OCI-LY1 (cell line): ENCODE data around the gene HTR5A.

ENCODE experiments used
- H2AFZ ChIP-seq: fragments of 200-600 bp; sonication (generic), shearing (Covaris generic); 2 replicates; pipeline ENCODE4 v1.6.0; 2014; ENCODE audit warnings: antibody characterized with exemption, mild to moderate bottlenecking, low read length
- H3F3A ChIP-seq: fragments of 200-600 bp; sonication (generic), shearing (Covaris generic); 2 replicates; pipeline ENCODE4 v1.6.0; 2014; ENCODE audit warnings: mild to moderate bottlenecking, antibody characterized with exemption, low read length, moderate library complexity; ENCODE audit not compliant: insufficient read depth
- H3K27ac ChIP-seq: fragments of 200-600 bp; sonication (generic); 2 replicates; pipeline ENCODE4 v1.5.1; 2014; ENCODE audit warnings: low read length, mixed run types, mild to moderate bottlenecking, low read depth; ENCODE audit not compliant: poor library complexity, severe bottlenecking
- H3K27me3 ChIP-seq: fragments of 200-600 bp; sonication (generic); 2 replicates; pipeline ENCODE4 v1.6.0; 2014; ENCODE audit warnings: antibody characterized with exemption, mild to moderate bottlenecking, low read length, moderate library complexity; ENCODE audit not compliant: insufficient read depth
- H3K36me3 ChIP-seq: fragments of 200-600 bp; sonication (generic); 2 replicates; pipeline ENCODE4 v1.6.1; 2014; ENCODE audit warnings: mild to moderate bottlenecking, antibody characterized with exemption, low read length, moderate library complexity, mixed read lengths; ENCODE audit not compliant: insufficient read depth
- H3K4me1 ChIP-seq: fragments of 200-600 bp; sonication (generic); 2 replicates; pipeline ENCODE4 v1.5.1; 2014; ENCODE audit warnings: mild to moderate bottlenecking, low read length, moderate library complexity; ENCODE audit not compliant: insufficient read depth, severe bottlenecking
- H3K4me2 ChIP-seq: fragments of 200-600 bp; sonication (generic), shearing (Covaris generic); 2 replicates; pipeline ENCODE4 v1.6.1; 2014; ENCODE audit warnings: low read length
- H3K4me3 ChIP-seq: fragments of 200-600 bp; sonication (generic); 2 replicates; pipeline ENCODE4 v1.5.1; 2014; ENCODE audit warnings: low read length, low read depth, mild to moderate bottlenecking, mixed read lengths; ENCODE audit not compliant: poor library complexity, severe bottlenecking
- H3K79me2 ChIP-seq: fragments of 200-600 bp; shearing (Covaris generic); 2 replicates; pipeline ENCODE4 v1.6.1; 2016; ENCODE audit warnings: mixed run types, low read length, mixed read lengths; ENCODE audit not compliant: insufficient read depth
- H3K9ac ChIP-seq: fragments of 200-600 bp; sonication (generic), shearing (Covaris generic); 2 replicates; pipeline ENCODE4 v1.6.1; 2014; ENCODE audit warnings: mild to moderate bottlenecking, low read length, mixed read lengths
- H3K9me2 ChIP-seq: fragments of 200-600 bp; sonication (generic), shearing (Covaris generic); 2 replicates; pipeline ENCODE4 v1.6.1; 2014; ENCODE audit warnings: low read depth, mild to moderate bottlenecking, low read length, mixed read lengths
- H3K9me3 ChIP-seq: fragments of 200-600 bp; shearing (Covaris generic); 2 replicates; pipeline ENCODE4 v1.6.1; 2014; ENCODE audit warnings: low read length, mixed read lengths
- H4K20me1 ChIP-seq: fragments of 200-600 bp; sonication (generic), shearing (Covaris generic); 2 replicates; pipeline ENCODE4 v1.6.0; 2016; ENCODE audit warnings: mild to moderate bottlenecking, low read length; ENCODE audit not compliant: insufficient read depth
- EZH2 ChIP-seq: fragments of 200-600 bp; sonication (generic), shearing (Covaris generic); IDR thresholded peaks from 2 replicates; pipeline ENCODE4 v1.8.0; 2017; ENCODE audit warnings: borderline replicate concordance, mixed run types, mild to moderate bottlenecking, antibody characterized with exemption, low read length, moderate library complexity, mixed read lengths
- TF ChIP-seq, protein P1 (sequence below): fragments of 200-600 bp; sonication (generic), shearing (Covaris generic); IDR thresholded peaks from 2 replicates; pipeline ENCODE4 v1.5.1; 2017; ENCODE audit warnings: mild to moderate bottlenecking, antibody characterized with exemption, low read length, moderate library complexity, mixed read lengths

Gene HTR5A

GRCh38 chr7:155104913-155105312, 34.8 kb downstream of the HTR5A start:
- Histone ChIP-seq H3K36me3 (no peaks in the 10 kb centered on the region), H3K4me3 (no peak overlapping the region), H3K4me2 (no peak overlapping the region), H3F3A (no peaks in the 10 kb centered on the region), H3K27ac (no peak overlapping the region), H3K9me2 (no peaks in the 10 kb centered on the region), H3K79me2 (no peaks in the 10 kb centered on the region), H3K9ac (no peak overlapping the region), H3K9me3 (no peaks in the 10 kb centered on the region), H3K4me1 (no peaks in the 10 kb centered on the region), H3K27me3 (peaks cover 15% of the 10 kb centered on the region; the same call in 1 of the 2 replicates), H2AFZ (no peak overlapping the region), H4K20me1 (no peaks in the 10 kb centered on the region)
- TF ChIP-seq, protein P1, sequence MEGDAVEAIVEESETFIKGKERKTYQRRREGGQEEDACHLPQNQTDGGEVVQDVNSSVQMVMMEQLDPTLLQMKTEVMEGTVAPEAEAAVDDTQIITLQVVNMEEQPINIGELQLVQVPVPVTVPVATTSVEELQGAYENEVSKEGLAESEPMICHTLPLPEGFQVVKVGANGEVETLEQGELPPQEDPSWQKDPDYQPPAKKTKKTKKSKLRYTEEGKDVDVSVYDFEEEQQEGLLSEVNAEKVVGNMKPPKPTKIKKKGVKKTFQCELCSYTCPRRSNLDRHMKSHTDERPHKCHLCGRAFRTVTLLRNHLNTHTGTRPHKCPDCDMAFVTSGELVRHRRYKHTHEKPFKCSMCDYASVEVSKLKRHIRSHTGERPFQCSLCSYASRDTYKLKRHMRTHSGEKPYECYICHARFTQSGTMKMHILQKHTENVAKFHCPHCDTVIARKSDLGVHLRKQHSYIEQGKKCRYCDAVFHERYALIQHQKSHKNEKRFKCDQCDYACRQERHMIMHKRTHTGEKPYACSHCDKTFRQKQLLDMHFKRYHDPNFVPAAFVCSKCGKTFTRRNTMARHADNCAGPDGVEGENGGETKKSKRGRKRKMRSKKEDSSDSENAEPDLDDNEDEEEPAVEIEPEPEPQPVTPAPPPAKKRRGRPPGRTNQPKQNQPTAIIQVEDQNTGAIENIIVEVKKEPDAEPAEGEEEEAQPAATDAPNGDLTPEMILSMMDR: no peak
- TF ChIP-seq EZH2: no peak

- Histone ChIP-seq H3K9ac (no peak overlapping the region), H3K4me3 (no peak overlapping the region), H3K79me2 (no peaks in the 10 kb centered on the region), H3K36me3 (no peaks in the 10 kb centered on the region), H3K27me3 (peaks cover 16% of the 10 kb centered on the region; the same call in 1 of the 2 replicates), H3K9me2 (no peaks in the 10 kb centered on the region), H4K20me1 (no peaks in the 10 kb centered on the region), H3K4me1 (no peaks in the 10 kb centered on the region), H3K9me3 (no peaks in the 10 kb centered on the region), H2AFZ (no peak overlapping the region), H3K4me2 (no peak overlapping the region), H3F3A (no peaks in the 10 kb centered on the region), H3K27ac (no peak overlapping the region)
- TF ChIP-seq, protein P1: no peak
- no peak for TF ChIP-seq EZH2
Observed at GRCh38 chr7:155106356-155106755, 36.2 kb downstream of the HTR5A start.

GRCh38 chr7:155107126-155107525, 37.0 kb downstream of the HTR5A start:
- H3K36me3 ChIP-seq: no peaks in the 10 kb centered on the region
- TF ChIP-seq, protein P1: no peak
- TF ChIP-seq EZH2: no peak
- no peak overlapping the region for H3K4me2 ChIP-seq
- H3K4me3 ChIP-seq: no peak overlapping the region
- no peak overlapping the region for H3K9ac ChIP-seq
- no peak overlapping the region for H3K27ac ChIP-seq
- no peaks in the 10 kb centered on the region for H3K79me2 ChIP-seq
- peaks cover 16% of the 10 kb centered on the region; the same call in 1 of the 2 replicates for H3K27me3 ChIP-seq
- no peaks in the 10 kb centered on the region for H3K4me1 ChIP-seq
- no peaks in the 10 kb centered on the region for H3K9me3 ChIP-seq
- no peak overlapping the region for H2AFZ ChIP-seq
- no peaks in the 10 kb centered on the region for H4K20me1 ChIP-seq
- no peaks in the 10 kb centered on the region for H3F3A ChIP-seq
- H3K9me2 ChIP-seq: no peaks in the 10 kb centered on the region
